ENCODE results near the gene VSTM2B.

Gene VSTM2B

GRCh38 chr19:29603308-29603707, 77.5 kb downstream of the VSTM2B start:
- DNase-seq (ENCODE audit: low read depth, low spot score), result no peak
- H3K4me3 ChIP-seq (ENCODE audit: low read length), result no peak overlapping the region

GRCh38 chr19:29605653-29606419, 80.0 kb downstream of the VSTM2B start, which contains the start of gene POP4:
Gene POP4, plus strand, starts transcription at chr19:29606283. Its CDS starts 36 bp downstream, at chr19:29606319.
- peak within 1 kb of the TSS; percentile 100 for H3K4me3 ChIP-seq (ENCODE audit: low read length)
- DNase-seq (ENCODE audit: low read depth, low spot score), result peak; percentile 92

GRCh38 chr19:29606420-29606747, 80.6 kb downstream of the VSTM2B start:
- H3K4me3 ChIP-seq (ENCODE audit: low read length), result peak overlapping the region; percentile 100
- no peak for DNase-seq (ENCODE audit: low read depth, low spot score)

GRCh38 chr19:29609636-29610035, 83.8 kb downstream of the VSTM2B start:
- DNase-seq (ENCODE audit: low read depth, low spot score), result no peak

GRCh38 chr19:29610213-29610573, 84.4 kb downstream of the VSTM2B start:
- no peak overlapping the region for H3K4me3 ChIP-seq (ENCODE audit: low read length)
- DNase-seq (ENCODE audit: low read depth, low spot score), result no peak

More at GRCh38 chr19:29609636-29610035, 83.8 kb downstream of the VSTM2B start:
- H3K4me3 ChIP-seq (ENCODE audit: low read length), result no peak overlapping the region

GRCh38 chr19:29610574-29611271, 84.9 kb downstream of the VSTM2B start:
- peak; percentile 75 for DNase-seq (ENCODE audit: low read depth, low spot score)

GRCh38 chr19:29612121-29612520, 86.3 kb downstream of the VSTM2B start:
- DNase-seq (ENCODE audit: low read depth, low spot score), result no peak
- H3K4me3 ChIP-seq (ENCODE audit: low read length), result no peak overlapping the region

More at GRCh38 chr19:29610574-29611271, 84.9 kb downstream of the VSTM2B start:
- H3K4me3 ChIP-seq (ENCODE audit: low read length), result no peak overlapping the region

- no peak for DNase-seq (ENCODE audit: low read depth, low spot score)
- H3K4me3 ChIP-seq (ENCODE audit: low read length), result no peak overlapping the region
Observed at GRCh38 chr19:29612801-29613595, 87.2 kb downstream of the VSTM2B start.

- DNase-seq (ENCODE audit: low read depth, low spot score), result no peak
- H3K4me3 ChIP-seq (ENCODE audit: low read length), result no peak overlapping the region
Observed at GRCh38 chr19:29614046-29614445, 88.3 kb downstream of the VSTM2B start.

Data from Jurkat, Clone E6-1 (cell line).